Osteocyte (in vitro differentiated cells): ENCODE measurements around the gene FRS3. TPM values are rescaled to one million over a fixed set of nuclear protein-coding genes. Genes with fewer than 3 reads are reported as not detected.

Experiments used
- DNase-seq: peaks from one replicate; pipeline ENCODE4 v3.0.0; 2021; ENCODE audit warnings: mixed read lengths; ENCODE audit not compliant: unreplicated experiment; ENCODE audit errors: extremely low spot score
- H3K27ac Mint-ChIP-seq: one replicate; pipeline ENCODE4 v1.8.0; 2021; ENCODE audit warnings: mild to moderate bottlenecking, mixed read lengths; ENCODE audit not compliant: unreplicated experiment
- H3K27me3 Mint-ChIP-seq: one replicate; pipeline ENCODE4 v1.8.0; 2021; ENCODE audit warnings: mixed read lengths; ENCODE audit not compliant: unreplicated experiment
- H3K36me3 Mint-ChIP-seq: one replicate; pipeline ENCODE4 v1.8.0; 2021; ENCODE audit warnings: mixed read lengths; ENCODE audit not compliant: unreplicated experiment
- H3K4me1 Mint-ChIP-seq: one replicate; pipeline ENCODE4 v1.8.0; 2021; ENCODE audit warnings: mixed read lengths; ENCODE audit not compliant: unreplicated experiment
- H3K4me3 Mint-ChIP-seq: one replicate; pipeline ENCODE4 v1.8.0; 2021; ENCODE audit warnings: mild to moderate bottlenecking, moderate library complexity, mixed read lengths; ENCODE audit not compliant: unreplicated experiment
- H3K9me3 Mint-ChIP-seq: one replicate; pipeline ENCODE4 v1.8.0; 2021; ENCODE audit warnings: mixed read lengths; ENCODE audit not compliant: unreplicated experiment
- total RNA-seq: library from RNA; stranded (reverse); gene quantifications from 2 replicates; pipeline ENCODE4 v1.2.1, GENCODE V29; 2021
- TF ChIP-seq, protein P1 (sequence below): fragments of 200-600 bp; sonication (generic); IDR thresholded peaks from 2 replicates; pipeline ENCODE4 v1.5.0; 2021; ENCODE audit warnings: antibody characterized with exemption, mild to moderate bottlenecking, moderate library complexity

The FRS3 gene
- total RNA-seq, 1 donor from 2014 or later = 3.9 TPM

DNA sequence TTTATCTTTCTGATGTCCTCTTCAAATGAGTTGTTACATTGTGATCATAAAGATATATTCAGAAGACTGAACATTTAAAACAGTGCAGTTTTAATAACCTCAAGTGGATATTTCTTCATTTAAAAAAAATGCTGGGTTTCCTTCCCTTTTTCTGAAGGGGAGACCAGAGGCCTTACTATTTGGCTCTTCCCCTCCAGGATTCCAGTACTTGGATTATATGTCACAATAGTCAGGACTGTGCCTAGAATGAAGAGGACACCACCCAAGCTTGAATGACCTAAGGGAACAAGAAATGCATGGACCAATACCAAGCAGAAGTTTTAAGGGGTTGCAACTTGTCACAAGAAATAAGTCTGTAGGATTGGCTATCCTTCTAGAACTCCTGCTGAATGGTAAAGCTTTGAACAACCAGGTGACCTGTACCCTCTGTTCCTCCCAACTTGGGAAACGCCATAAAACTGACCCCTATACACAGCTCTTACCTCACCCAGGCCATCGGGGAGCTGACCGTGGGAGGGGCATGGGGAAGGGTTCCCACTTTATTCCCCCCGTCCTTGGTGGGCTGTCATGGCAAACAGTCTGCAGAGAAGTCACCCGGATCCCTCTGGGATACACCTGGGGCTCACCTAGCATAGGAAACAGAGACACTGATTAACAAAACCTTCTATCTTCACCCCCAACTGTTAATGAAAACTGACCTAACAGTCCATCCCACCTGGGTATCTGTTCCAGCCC is 2.0 kb downstream of the FRS3 start:
- Mint-ChIP-seq H3K9me3 (no peaks in the 10 kb centered on the region), H3K4me1 (peaks cover 23% of the 10 kb centered on the region), H3K27me3 (no peaks in the 10 kb centered on the region), H3K36me3 (peaks cover 2% of the 10 kb centered on the region), H3K27ac (no peak overlapping the region), H3K4me3 (peak overlapping the region; percentile 14)
- TF ChIP-seq, protein P1, sequence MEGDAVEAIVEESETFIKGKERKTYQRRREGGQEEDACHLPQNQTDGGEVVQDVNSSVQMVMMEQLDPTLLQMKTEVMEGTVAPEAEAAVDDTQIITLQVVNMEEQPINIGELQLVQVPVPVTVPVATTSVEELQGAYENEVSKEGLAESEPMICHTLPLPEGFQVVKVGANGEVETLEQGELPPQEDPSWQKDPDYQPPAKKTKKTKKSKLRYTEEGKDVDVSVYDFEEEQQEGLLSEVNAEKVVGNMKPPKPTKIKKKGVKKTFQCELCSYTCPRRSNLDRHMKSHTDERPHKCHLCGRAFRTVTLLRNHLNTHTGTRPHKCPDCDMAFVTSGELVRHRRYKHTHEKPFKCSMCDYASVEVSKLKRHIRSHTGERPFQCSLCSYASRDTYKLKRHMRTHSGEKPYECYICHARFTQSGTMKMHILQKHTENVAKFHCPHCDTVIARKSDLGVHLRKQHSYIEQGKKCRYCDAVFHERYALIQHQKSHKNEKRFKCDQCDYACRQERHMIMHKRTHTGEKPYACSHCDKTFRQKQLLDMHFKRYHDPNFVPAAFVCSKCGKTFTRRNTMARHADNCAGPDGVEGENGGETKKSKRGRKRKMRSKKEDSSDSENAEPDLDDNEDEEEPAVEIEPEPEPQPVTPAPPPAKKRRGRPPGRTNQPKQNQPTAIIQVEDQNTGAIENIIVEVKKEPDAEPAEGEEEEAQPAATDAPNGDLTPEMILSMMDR = no peak
- DNase-seq = no peak

DNA sequence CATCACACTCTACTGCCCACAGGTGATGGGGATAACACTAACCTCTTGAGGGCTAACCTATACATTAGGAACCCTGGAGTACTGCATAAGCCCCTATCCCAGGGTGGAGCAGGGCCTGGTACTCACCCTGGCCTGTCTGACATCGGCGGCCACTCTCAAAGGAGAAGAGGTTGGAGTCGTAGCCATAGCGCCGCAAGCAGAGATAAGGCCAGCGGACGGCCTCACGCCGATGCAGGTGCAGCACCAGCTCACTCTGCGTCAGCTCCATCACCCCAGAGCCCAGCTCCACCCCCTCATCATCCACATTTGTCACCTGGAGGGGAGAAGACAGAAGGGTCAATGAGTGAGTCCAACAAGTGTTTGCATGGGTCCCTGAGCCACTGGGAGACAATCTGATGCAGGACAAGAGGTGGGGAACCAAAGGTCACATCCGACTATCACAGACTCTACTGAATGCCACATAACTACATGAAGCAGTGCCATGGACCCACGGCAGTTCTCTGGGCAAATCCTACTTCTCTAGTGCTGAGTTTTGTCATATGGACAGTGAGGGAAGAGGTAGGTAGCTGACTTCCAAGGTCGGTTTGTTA is 4.3 kb downstream of the FRS3 start:
- H3K9me3 Mint-ChIP-seq = no peaks in the 10 kb centered on the region
- H3K27ac Mint-ChIP-seq = no peak overlapping the region
- TF ChIP-seq, protein P1 = no peak
- no peak for DNase-seq
- no peaks in the 10 kb centered on the region for H3K27me3 Mint-ChIP-seq
- H3K4me1 Mint-ChIP-seq = peaks cover 12% of the 10 kb centered on the region
- no peak overlapping the region for H3K4me3 Mint-ChIP-seq
- peaks cover 9% of the 10 kb centered on the region for H3K36me3 Mint-ChIP-seq

DNA sequence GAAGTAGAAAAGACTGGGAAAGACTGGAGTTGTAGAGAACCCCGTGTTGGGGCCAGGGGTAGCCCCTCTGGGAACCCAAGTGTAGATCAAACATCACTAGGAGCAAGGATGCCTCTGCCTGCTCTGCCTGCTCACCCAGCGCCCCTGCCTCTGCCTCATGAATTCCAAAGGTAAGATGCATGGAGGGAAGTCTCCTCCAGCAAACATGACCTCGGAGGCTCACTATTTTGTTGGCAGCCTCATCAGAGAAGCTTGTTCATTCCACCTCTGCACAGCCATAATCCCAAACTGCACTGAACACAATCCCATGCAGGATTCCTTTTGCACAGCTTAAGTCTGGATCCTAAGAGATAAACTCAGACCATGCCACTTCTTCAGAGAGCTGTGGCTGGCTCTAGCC is 4.9 kb downstream of the FRS3 start:
- peaks cover 11% of the 10 kb centered on the region for H3K36me3 Mint-ChIP-seq
- H3K4me3 Mint-ChIP-seq = no peak overlapping the region
- H3K4me1 Mint-ChIP-seq = peaks cover 11% of the 10 kb centered on the region
- no peaks in the 10 kb centered on the region for H3K9me3 Mint-ChIP-seq
- H3K27ac Mint-ChIP-seq = no peak overlapping the region
- no peak for DNase-seq
- H3K27me3 Mint-ChIP-seq = no peaks in the 10 kb centered on the region
- TF ChIP-seq, protein P1 = no peak

DNA sequence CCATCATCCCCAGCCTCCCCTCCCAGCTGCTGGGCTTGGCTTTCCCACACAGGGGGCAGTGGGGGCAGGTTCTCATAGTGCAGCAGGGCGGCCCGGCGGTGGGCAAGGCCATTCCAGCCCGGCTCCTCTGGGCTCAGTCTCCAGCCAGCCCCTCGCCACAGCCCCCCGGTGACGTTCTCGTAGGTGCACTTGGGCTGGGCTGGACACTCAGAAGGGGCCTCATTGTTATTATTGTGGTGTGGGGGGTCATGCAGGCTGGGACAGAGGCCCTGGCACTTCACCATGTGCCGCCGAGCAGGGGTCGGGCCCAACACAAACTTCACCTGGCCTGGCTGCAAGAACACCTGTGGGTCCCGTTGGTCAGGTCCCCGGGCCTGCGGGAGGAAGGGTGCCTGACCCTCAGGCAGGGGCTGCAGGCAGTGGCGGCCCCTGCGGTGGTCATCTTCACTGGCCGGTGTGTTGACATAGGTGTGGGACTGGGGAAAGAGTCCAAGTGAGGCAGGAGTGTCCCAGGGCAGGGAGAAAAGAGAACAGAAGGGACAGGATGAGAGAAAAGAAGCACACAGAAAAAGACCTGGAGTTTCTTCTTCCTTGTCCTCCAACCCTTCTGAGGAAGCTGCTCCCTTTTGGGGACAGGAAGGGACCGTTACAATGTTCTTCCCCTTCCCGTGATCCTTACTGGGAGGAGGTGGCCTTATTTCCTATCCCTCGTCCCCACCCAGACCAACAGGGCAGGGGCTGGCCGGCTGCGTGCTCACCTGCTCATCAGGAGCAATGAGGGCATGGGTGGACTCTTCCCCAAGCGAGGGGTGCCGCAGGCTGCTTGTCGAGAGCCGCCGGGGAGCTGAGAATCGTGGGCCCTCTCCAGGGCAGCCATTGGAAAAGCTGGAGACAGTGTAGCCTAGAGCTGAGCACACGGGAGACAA is 8.4 kb downstream of the FRS3 start:
- TF ChIP-seq, protein P1 = no peak
- H3K4me1 Mint-ChIP-seq = peaks cover 10% of the 10 kb centered on the region
- peaks cover 9% of the 10 kb centered on the region for H3K36me3 Mint-ChIP-seq
- H3K9me3 Mint-ChIP-seq = no peaks in the 10 kb centered on the region
- H3K27ac Mint-ChIP-seq = no peak overlapping the region
- DNase-seq = no peak
- no peak overlapping the region for H3K4me3 Mint-ChIP-seq
- no peaks in the 10 kb centered on the region for H3K27me3 Mint-ChIP-seq
